Naive thymus-derived CD4-positive, alpha-beta T cell (primary cell): ENCODE data around the gene ST6GALNAC3. TPM values are rescaled to one million over a fixed set of nuclear protein-coding genes. Genes with fewer than 3 reads are reported as not detected.
A peak's percentile ranks its signal among the peaks of the same experiment; 100 is the strongest.
"Not testable (repeated sequence)": the region's sequence is repeated elsewhere in the genome, so short reads cannot be mapped to it uniquely, and the experiment has no call there.

Experiments
- ATAC-seq: fragments of 150-1000 bp; cut with Tn5 transposase; 2 replicates; pipeline ENCODE4 v1.10.0; 2021; ENCODE audit warnings: mild to moderate bottlenecking, moderate library complexity
- CTCF ChIA-PET: fragments of 350-600 bp; sonication (Branson Sonifier 250); formaldehyde crosslinking; loops from one replicate; lab custom pipeline; 2021; ENCODE audit warnings: antibody characterized with exemption; lab: Charles Lee
- POLR2A ChIA-PET: fragments of 350-600 bp; sonication (Branson Sonifier 250); formaldehyde crosslinking; loops from one replicate; lab custom pipeline; 2021; ENCODE audit warnings: antibody characterized with exemption, inconsistent platforms; lab: Charles Lee
- DNase-seq, 9 donors: peaks; one replicate each; pipeline versions ENCODE4 v3.0.0 to v3.0.0-alpha.2; 2020 to 2022; ENCODE audit warnings: mixed read lengths in 1 of 9
- H3K27ac ChIP-seq: one replicate; pipeline ENCODE4 v1.7.0; 2013; ENCODE audit warnings: mild to moderate bottlenecking, low read depth, low read length, moderate library complexity
- H3K27me3 ChIP-seq, 2 donors: one replicate each; pipeline ENCODE4 v1.7.0; 2013; ENCODE audit warnings: low read length in 2 of 2, mild to moderate bottlenecking in 2 of 2, moderate library complexity in 2 of 2; ENCODE audit not compliant: control insufficient read depth in 2 of 2, insufficient read depth in 2 of 2
- H3K36me3 ChIP-seq, 3 experiments: 1 replicate in 2 of 3; 2 replicates in 1 of 3; pipeline ENCODE4 v1.7.0; 2013; ENCODE audit warnings: low read length in 3 of 3, mild to moderate bottlenecking in 3 of 3, moderate library complexity in 1 of 3; ENCODE audit not compliant: insufficient read depth in 3 of 3, control insufficient read depth in 2 of 3
- H3K4me1 ChIP-seq, 2 donors: one replicate each; pipeline ENCODE4 v1.7.0; 2013; ENCODE audit warnings: low read length in 2 of 2, mild to moderate bottlenecking in 2 of 2, moderate library complexity in 1 of 2; ENCODE audit not compliant: control insufficient read depth in 2 of 2, insufficient read depth in 2 of 2
- H3K4me3 ChIP-seq: 2 replicates; pipeline ENCODE4 v1.7.0; 2013; ENCODE audit warnings: mild to moderate bottlenecking, low read length
- H3K9me3 ChIP-seq, 3 experiments: 1 replicate in 2 of 3; 2 replicates in 1 of 3; pipeline ENCODE4 v1.7.0; 2013; ENCODE audit warnings: low read length in 3 of 3; ENCODE audit not compliant: control insufficient read depth in 2 of 3
- H3K27ac Mint-ChIP-seq, 9 donors: one replicate each; pipeline ENCODE4 v1.8.0; 2020 to 2022; ENCODE audit warnings: mixed read lengths in 9 of 9, mild to moderate bottlenecking in 8 of 9, moderate library complexity in 5 of 9, inconsistent platforms in 2 of 9
- H3K27me3 Mint-ChIP-seq, 5 donors: one replicate each; pipeline ENCODE4 v1.8.0; 2021 to 2022; ENCODE audit warnings: mixed read lengths in 5 of 5, mild to moderate bottlenecking in 1 of 5
- H3K36me3 Mint-ChIP-seq, 5 donors: one replicate each; pipeline ENCODE4 v1.8.0; 2020 to 2022; ENCODE audit warnings: mixed read lengths in 5 of 5, mild to moderate bottlenecking in 3 of 5, inconsistent platforms in 1 of 5
- H3K4me1 Mint-ChIP-seq, 7 donors: one replicate each; pipeline ENCODE4 v1.8.0; 2020 to 2022; ENCODE audit warnings: mixed read lengths in 7 of 7, mild to moderate bottlenecking in 3 of 7, inconsistent platforms in 1 of 7
- H3K4me3 Mint-ChIP-seq, 10 donors: one replicate each; pipeline ENCODE4 v1.8.0; 2020 to 2022; ENCODE audit warnings: mild to moderate bottlenecking in 10 of 10, mixed read lengths in 10 of 10, moderate library complexity in 6 of 10, inconsistent platforms in 2 of 10
- H3K9me3 Mint-ChIP-seq, 11 donors: one replicate each; pipeline ENCODE4 v1.8.0; 2020 to 2022; ENCODE audit warnings: mixed read lengths in 11 of 11, mild to moderate bottlenecking in 4 of 11, inconsistent platforms in 1 of 11, moderate library complexity in 1 of 11
- intact Hi-C, 2 donors: fragments of 100-400 bp; cut with micrococcal nuclease; formaldehyde crosslinking; loops; one replicate each; pipeline ENCODE4 v1.15.1; 2023
- polyA plus RNA-seq, 2 donors: library from polyadenylated mRNA; unstranded; fragments of 300-500 nt; fragmentation: Illumina TruSeq; gene quantifications; one replicate each; pipeline ENCODE4 v1.2.3, GENCODE V29; 2021
- total RNA-seq, 6 experiments: library from RNA in 5 of 6; stranded (reverse) in 5 of 6; gene quantifications; 1 replicate in 5 of 6; 2 replicates in 1 of 6; pipeline ENCODE4 v1.2.3 and lab custom pipeline; 2021 to 2026

The ST6GALNAC3 gene
- total and polyA plus RNA-seq, 7 experiments from 2014 or later, result 0.17 to 4.8 (median 2.1) TPM; not detected in 1

DNA sequence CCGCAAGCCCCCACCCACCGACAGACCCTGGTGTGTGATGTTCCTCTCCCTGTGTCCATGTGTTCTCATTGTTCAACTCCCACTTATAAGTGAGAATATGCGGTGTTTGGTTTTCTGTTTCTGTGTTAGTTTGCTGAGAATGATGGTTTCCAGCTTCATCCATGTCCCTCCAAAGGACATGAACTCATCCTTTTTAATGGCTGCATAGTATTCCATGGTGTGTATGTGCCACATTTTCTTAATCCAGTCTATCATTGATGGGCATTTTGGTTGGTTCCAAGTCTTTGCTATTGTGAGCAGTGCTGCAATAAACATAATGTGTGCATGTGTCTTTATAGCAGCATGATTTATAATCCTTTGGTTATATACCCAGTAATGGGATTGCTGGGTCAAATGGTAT is 24.5 kb upstream of the ST6GALNAC3 start:
- Mint-ChIP-seq H3K4me1 (peaks cover 0 to 11% (median 0%) of the 10 kb centered on the region in 7 donors), H3K27me3 (peaks cover 5 to 24% (median 13%) of the 10 kb centered on the region in 5 donors)
- DNase-seq, ATAC-seq, H3K27ac Mint-ChIP-seq, H3K4me3 ChIP-seq, H3K27me3 ChIP-seq, H3K9me3 ChIP-seq, POLR2A ChIA-PET, H3K27ac ChIP-seq, CTCF ChIA-PET, H3K4me3 Mint-ChIP-seq, H3K36me3 ChIP-seq, H3K9me3 Mint-ChIP-seq, intact Hi-C loops, H3K4me1 ChIP-seq, H3K36me3 Mint-ChIP-seq: not testable (repeated sequence)

DNA sequence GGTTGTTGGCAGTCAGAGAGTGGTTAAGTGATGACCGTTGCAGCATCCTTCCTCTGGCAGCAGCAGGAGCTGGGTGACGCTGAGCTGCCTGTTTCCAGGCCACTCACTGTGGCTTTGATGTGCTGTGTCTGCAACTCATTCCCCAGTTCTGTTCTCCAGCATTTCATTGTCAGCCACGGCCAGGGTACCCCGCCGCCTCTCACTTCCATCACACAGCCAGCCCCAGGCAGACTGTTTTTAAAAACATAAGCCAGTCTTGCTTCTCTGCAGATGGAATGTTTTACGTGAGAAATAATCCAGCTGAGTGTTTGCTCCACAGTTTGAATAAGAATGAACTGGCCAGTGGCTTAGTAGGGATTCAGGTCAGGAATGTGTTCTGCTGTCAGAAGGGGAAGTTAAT is 21.5 kb upstream of the ST6GALNAC3 start:
- H3K27ac Mint-ChIP-seq, result no peak overlapping the region
- H3K27me3 ChIP-seq, result no peaks in the 10 kb centered on the region
- no peaks in the 10 kb centered on the region for H3K4me1 ChIP-seq
- intact Hi-C loops, result no loop called here
- ChIA-PET CTCF (no interaction called here), POLR2A (no interaction called here)
- H3K27ac ChIP-seq, result no peak overlapping the region
- peaks cover 0 to 11% (median 0%) of the 10 kb centered on the region in 7 donors for H3K4me1 Mint-ChIP-seq
- H3K27me3 Mint-ChIP-seq, result peaks cover 2 to 33% (median 29%) of the 10 kb centered on the region in 5 donors
- DNase-seq, result no peak
- no peaks in the 10 kb centered on the region for H3K9me3 ChIP-seq
- no peaks in the 10 kb centered on the region for H3K36me3 ChIP-seq
- peaks cover 0 to 5% (median 0%) of the 10 kb centered on the region in 11 donors for H3K9me3 Mint-ChIP-seq
- no peak overlapping the region for H3K4me3 ChIP-seq
- H3K4me3 Mint-ChIP-seq, result no peak overlapping the region
- no peaks in the 10 kb centered on the region for H3K36me3 Mint-ChIP-seq
- ATAC-seq, result peak; percentile 38

DNA sequence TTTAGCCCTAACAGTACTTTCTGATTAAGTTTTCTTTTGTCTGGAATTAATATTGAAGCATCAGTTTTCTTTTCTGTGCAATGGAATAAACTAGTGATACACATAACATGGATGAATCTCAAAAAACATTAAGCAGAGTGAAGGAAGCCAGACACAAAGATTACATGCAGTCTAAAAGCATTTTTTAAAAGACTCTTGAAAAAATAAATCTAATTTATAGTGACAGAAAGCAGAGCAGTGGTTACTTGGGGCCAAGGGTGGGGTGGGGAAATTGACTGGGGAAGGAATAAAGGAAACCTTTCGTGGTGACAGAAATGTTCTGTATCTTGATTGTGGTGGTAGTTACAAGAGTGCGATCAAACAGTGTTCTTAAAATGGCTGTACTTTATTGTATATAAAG is 20.2 kb upstream of the ST6GALNAC3 start:
- no peaks in the 10 kb centered on the region for H3K4me1 ChIP-seq
- H3K4me3 Mint-ChIP-seq, result no peak overlapping the region
- no peak overlapping the region for H3K4me3 ChIP-seq
- no peak overlapping the region for H3K27ac Mint-ChIP-seq
- H3K27ac ChIP-seq, result no peak overlapping the region
- ATAC-seq (no peak), DNase-seq (no peak)
- H3K9me3 Mint-ChIP-seq, result peaks cover 0 to 5% (median 0%) of the 10 kb centered on the region in 11 donors
- POLR2A ChIA-PET, result no interaction called here
- H3K9me3 ChIP-seq, result no peaks in the 10 kb centered on the region
- intact Hi-C loops, result no loop called here
- H3K36me3 Mint-ChIP-seq, result no peaks in the 10 kb centered on the region
- peaks cover 0 to 11% (median 0%) of the 10 kb centered on the region in 7 donors for H3K4me1 Mint-ChIP-seq
- H3K27me3 Mint-ChIP-seq, result peaks cover 0 to 33% (median 29%) of the 10 kb centered on the region in 5 donors
- H3K36me3 ChIP-seq, result no peaks in the 10 kb centered on the region
- no peaks in the 10 kb centered on the region for H3K27me3 ChIP-seq
- CTCF ChIA-PET, result no interaction called here

DNA sequence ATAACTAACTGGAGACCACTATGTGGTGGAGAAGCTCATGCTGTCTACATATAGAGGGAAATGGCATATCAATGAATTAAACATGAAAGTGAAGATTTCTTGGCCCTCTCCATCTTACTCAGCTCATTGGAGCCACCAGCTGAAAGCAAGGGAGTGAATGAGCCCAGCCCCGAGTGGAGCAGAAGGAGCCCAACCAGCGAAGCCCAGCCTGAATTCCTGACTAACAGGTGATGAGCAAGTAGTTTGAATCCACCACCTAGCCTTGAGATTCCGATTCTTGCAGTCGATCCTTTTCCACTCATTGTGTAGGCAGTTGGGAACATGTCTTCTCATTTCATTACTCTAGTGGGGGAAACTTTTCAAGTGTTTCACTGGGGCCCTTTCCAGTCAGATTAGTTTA is 18.6 kb upstream of the ST6GALNAC3 start:
- Mint-ChIP-seq H3K9me3 (no peaks in the 10 kb centered on the region), H3K27ac (no peak overlapping the region), H3K4me1 (peaks cover 0 to 11% (median 0%) of the 10 kb centered on the region in 7 donors), H3K27me3 (peaks cover 0 to 31% (median 29%) of the 10 kb centered on the region in 5 donors), H3K36me3 (no peaks in the 10 kb centered on the region), H3K4me3 (no peak overlapping the region)
- POLR2A ChIA-PET, result no interaction called here
- Histone ChIP-seq H3K27ac (no peak overlapping the region), H3K4me3 (no peak overlapping the region), H3K36me3 (no peaks in the 10 kb centered on the region), H3K4me1 (no peaks in the 10 kb centered on the region), H3K9me3 (no peaks in the 10 kb centered on the region), H3K27me3 (no peaks in the 10 kb centered on the region)
- CTCF ChIA-PET, result no interaction called here
- intact Hi-C loops, result no loop called here
- ATAC-seq, result no peak
- no peak for DNase-seq

DNA sequence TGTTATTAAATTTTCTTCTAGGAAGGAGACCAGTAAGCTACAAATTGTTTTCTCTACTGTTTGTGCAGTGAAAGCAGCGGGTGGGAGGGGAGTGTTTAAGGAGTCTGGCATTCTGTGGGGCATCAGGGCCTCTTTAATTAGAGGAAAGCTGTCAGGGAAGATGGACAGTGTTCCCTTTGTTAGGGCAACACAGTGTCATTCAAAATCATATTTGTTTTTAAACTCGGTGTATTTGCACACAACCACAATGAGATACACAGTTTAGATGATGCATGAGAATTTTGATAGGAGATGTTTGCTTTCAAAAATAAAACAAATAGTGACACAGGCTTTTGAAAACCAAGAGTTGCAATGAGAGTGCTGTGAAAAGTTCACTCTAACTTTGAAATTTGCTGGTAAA is 15.1 kb upstream of the ST6GALNAC3 start:
- Histone ChIP-seq H3K27me3 (no peaks in the 10 kb centered on the region), H3K36me3 (no peaks in the 10 kb centered on the region), H3K4me1 (no peaks in the 10 kb centered on the region), H3K9me3 (no peaks in the 10 kb centered on the region), H3K4me3 (no peak overlapping the region), H3K27ac (no peak overlapping the region)
- DNase-seq (no peak), ATAC-seq (no peak)
- POLR2A ChIA-PET, result no interaction called here
- intact Hi-C loops, result no loop called here
- Mint-ChIP-seq H3K27ac (no peak overlapping the region), H3K4me3 (no peak overlapping the region), H3K4me1 (no peaks in the 10 kb centered on the region), H3K36me3 (no peaks in the 10 kb centered on the region), H3K27me3 (peaks cover 0 to 24% (median 12%) of the 10 kb centered on the region in 5 donors), H3K9me3 (no peaks in the 10 kb centered on the region)
- CTCF ChIA-PET, result no interaction called here

DNA sequence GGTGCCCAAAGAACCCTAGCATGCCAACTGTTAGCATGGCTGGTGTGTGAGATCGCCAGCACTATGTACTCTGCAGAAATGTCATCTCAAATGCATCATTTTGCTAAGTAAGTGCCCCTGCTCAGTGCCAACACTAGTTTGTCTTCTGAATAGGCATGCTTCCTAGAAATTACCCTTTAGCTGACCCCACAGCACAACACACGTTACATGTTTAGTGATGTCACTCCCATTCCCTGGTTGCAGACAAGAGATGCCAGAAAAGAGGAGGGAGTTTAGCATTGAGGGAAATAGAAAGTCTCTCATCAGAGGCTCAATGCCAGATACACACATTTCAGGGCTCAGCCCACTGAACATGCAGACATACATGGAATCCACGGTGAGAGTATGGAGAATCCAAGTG is 9.3 kb upstream of the ST6GALNAC3 start:
- Histone ChIP-seq H3K4me3 (no peak overlapping the region), H3K9me3 (no peaks in the 10 kb centered on the region), H3K36me3 (no peaks in the 10 kb centered on the region), H3K27me3 (no peaks in the 10 kb centered on the region), H3K4me1 (no peaks in the 10 kb centered on the region), H3K27ac (no peak overlapping the region)
- Mint-ChIP-seq H3K9me3 (no peaks in the 10 kb centered on the region), H3K4me3 (no peak overlapping the region), H3K27me3 (peaks cover 0 to 12% (median 7%) of the 10 kb centered on the region in 5 donors), H3K27ac (no peak overlapping the region), H3K4me1 (no peaks in the 10 kb centered on the region), H3K36me3 (no peaks in the 10 kb centered on the region)
- ATAC-seq (no peak), DNase-seq (no peak)
- CTCF ChIA-PET, result no interaction called here
- POLR2A ChIA-PET, result no interaction called here
- intact Hi-C loops, result no loop called here

DNA sequence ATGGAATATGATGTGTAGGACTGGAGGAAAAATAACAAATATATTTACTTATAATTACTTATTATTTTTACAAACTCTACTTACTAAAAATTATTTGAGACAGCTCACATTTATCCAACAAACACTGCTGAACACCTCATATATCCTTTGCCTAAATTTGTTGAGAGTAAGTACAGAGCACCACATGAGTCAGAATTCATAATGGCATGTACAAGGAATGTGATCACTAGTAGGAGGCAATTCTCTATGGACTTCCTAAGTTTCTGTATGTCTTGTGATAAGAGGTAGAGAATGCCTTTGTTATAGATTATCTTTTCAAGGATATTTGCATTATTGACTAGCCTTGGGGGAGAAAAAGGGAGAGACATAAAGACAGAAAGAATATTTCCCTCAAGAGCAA is 8.2 kb upstream of the ST6GALNAC3 start:
- no peaks in the 10 kb centered on the region for H3K9me3 Mint-ChIP-seq
- DNase-seq (no peak), ATAC-seq (no peak)
- H3K4me1 ChIP-seq, result no peaks in the 10 kb centered on the region
- H3K36me3 Mint-ChIP-seq, result no peaks in the 10 kb centered on the region
- H3K27me3 Mint-ChIP-seq, result peaks cover 0 to 14% (median 7%) of the 10 kb centered on the region in 5 donors
- ChIA-PET POLR2A (interaction anchor here (0.6 kb wide), 2 partner anchors 35 to 260 kb away, joined by 4 read pairs; no protein-coding TSS in a partner anchor), CTCF (interaction anchor here (0.6 kb wide), 1 partner anchor 77 kb away, joined by 3 read pairs; no protein-coding TSS in a partner anchor)
- H3K4me3 ChIP-seq, result no peak overlapping the region
- H3K27ac Mint-ChIP-seq, result no peak overlapping the region
- H3K27ac ChIP-seq, result no peak overlapping the region
- no peaks in the 10 kb centered on the region for H3K36me3 ChIP-seq
- no peaks in the 10 kb centered on the region for H3K9me3 ChIP-seq
- no peaks in the 10 kb centered on the region for H3K27me3 ChIP-seq
- intact Hi-C loops, result no loop called here
- H3K4me3 Mint-ChIP-seq, result no peak overlapping the region
- H3K4me1 Mint-ChIP-seq, result no peaks in the 10 kb centered on the region
